DOHH2 (cell line): ENCODE measurements around the gene H6PD.
"Not testable (repeated sequence)": the region's sequence is repeated elsewhere in the genome, so short reads cannot be mapped to it uniquely, and the experiment has no call there.

ENCODE experiments used
- H3F3A ChIP-seq: fragments of 200-600 bp; sonication (generic), shearing (Covaris generic); 2 replicates; pipeline ENCODE4 v1.6.0; 2016; ENCODE audit warnings: antibody characterized with exemption, mild to moderate bottlenecking; ENCODE audit not compliant: control insufficient read depth, insufficient read depth
- H3K27ac ChIP-seq: fragments of 200-600 bp; sonication (generic); 2 replicates; pipeline ENCODE4 v1.5.1; 2014; ENCODE audit warnings: low read depth, mild to moderate bottlenecking, low read length, moderate library complexity
- H3K27me3 ChIP-seq: fragments of 200-600 bp; sonication (generic); 2 replicates; pipeline ENCODE4 v1.6.1; 2014; ENCODE audit warnings: mild to moderate bottlenecking, low read length, mixed read lengths; ENCODE audit not compliant: control insufficient read depth
- H3K36me3 ChIP-seq: fragments of 200-600 bp; sonication (generic); 2 replicates; pipeline ENCODE4 v1.6.1; 2014; ENCODE audit warnings: mild to moderate bottlenecking, low read length, moderate library complexity, mixed read lengths; ENCODE audit not compliant: control insufficient read depth
- H3K4me1 ChIP-seq: fragments of 200-600 bp; sonication (generic); 2 replicates; pipeline ENCODE4 v1.6.1; 2014; ENCODE audit warnings: mild to moderate bottlenecking, low read length, mixed read lengths; ENCODE audit not compliant: control insufficient read depth
- H3K4me2 ChIP-seq: fragments of 200-600 bp; sonication (generic); 2 replicates; pipeline ENCODE4 v1.6.0; 2014; ENCODE audit warnings: mild to moderate bottlenecking, low read length, moderate library complexity
- H3K4me3 ChIP-seq: fragments of 200-600 bp; sonication (generic); 2 replicates; pipeline ENCODE4 v1.5.1; 2014; ENCODE audit warnings: mild to moderate bottlenecking, low read length, mixed read lengths
- H3K79me2 ChIP-seq: fragments of 200-600 bp; sonication (generic); 2 replicates; pipeline ENCODE4 v1.6.1; 2014; ENCODE audit warnings: mild to moderate bottlenecking, low read length, mixed read lengths; ENCODE audit not compliant: control insufficient read depth
- H3K9me2 ChIP-seq: fragments of 200-600 bp; sonication (generic); replicated peaks from 2 replicates; pipeline ENCODE4 v1.6.1; 2014; ENCODE audit warnings: mild to moderate bottlenecking, low read length, mixed read lengths; ENCODE audit not compliant: control insufficient read depth
- H3K9me3 ChIP-seq: fragments of 200-600 bp; sonication (generic); 2 replicates; pipeline ENCODE4 v1.6.1; 2014; ENCODE audit warnings: antibody characterized with exemption, low read length, mixed read lengths; ENCODE audit not compliant: control insufficient read depth, insufficient read depth
- H4K20me1 ChIP-seq: fragments of 200-600 bp; sonication (generic); 2 replicates; pipeline ENCODE4 v1.6.0; 2014; ENCODE audit warnings: low read depth, mild to moderate bottlenecking, antibody characterized with exemption, low read length, moderate library complexity; ENCODE audit not compliant: control insufficient read depth, insufficient read depth
- EZH2phosphoT487 ChIP-seq: fragments of 200-600 bp; sonication (generic); IDR thresholded peaks from 2 replicates; pipeline ENCODE4 v1.6.1; 2017; ENCODE audit warnings: borderline replicate concordance, mild to moderate bottlenecking, antibody characterized with exemption, low read length, moderate library complexity, mixed read lengths
- TF ChIP-seq, protein P1 (sequence below): fragments of 200-600 bp; sonication (generic); IDR thresholded peaks from one replicate; pipeline ENCODE4 v1.5.1; 2014; ENCODE audit warnings: antibody characterized with exemption, mild to moderate bottlenecking, low read depth, low read length; ENCODE audit not compliant: poor library complexity, severe bottlenecking

Gene H6PD

DNA sequence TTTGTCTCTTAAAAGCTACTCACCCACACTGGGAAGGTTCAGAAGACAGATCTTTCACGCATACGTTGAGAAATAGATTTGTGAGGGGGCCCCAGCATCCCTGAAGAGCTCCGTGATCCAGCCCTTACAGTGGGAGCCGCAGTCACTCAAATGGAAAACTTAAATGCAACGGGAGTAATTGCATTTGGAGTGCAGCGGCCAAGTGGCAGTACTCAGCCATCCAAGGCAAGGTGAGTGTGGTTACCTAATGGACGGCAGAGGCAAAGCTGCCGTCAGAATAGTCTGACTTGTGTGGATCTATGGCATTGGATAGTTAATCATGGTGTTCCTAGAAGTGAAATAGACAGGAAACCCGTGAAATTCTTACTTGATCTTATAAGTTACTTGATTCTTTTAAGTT, 63.3 kb downstream of the H6PD start:
- Histone ChIP-seq H3K27me3 (peaks cover 6% of the 10 kb centered on the region), H3K4me1 (peaks cover 26% of the 10 kb centered on the region), H3K4me3 (no peak overlapping the region), H3K9me3 (no peaks in the 10 kb centered on the region), H3K9me2 (no peaks in the 10 kb centered on the region), H3K79me2 (peaks cover 80% of the 10 kb centered on the region), H3K4me2 (no peak overlapping the region), H3K27ac (no peak overlapping the region), H3F3A (no peaks in the 10 kb centered on the region), H4K20me1 (peaks cover 13% of the 10 kb centered on the region), H3K36me3 (no peaks in the 10 kb centered on the region)
- TF ChIP-seq, protein P1, sequence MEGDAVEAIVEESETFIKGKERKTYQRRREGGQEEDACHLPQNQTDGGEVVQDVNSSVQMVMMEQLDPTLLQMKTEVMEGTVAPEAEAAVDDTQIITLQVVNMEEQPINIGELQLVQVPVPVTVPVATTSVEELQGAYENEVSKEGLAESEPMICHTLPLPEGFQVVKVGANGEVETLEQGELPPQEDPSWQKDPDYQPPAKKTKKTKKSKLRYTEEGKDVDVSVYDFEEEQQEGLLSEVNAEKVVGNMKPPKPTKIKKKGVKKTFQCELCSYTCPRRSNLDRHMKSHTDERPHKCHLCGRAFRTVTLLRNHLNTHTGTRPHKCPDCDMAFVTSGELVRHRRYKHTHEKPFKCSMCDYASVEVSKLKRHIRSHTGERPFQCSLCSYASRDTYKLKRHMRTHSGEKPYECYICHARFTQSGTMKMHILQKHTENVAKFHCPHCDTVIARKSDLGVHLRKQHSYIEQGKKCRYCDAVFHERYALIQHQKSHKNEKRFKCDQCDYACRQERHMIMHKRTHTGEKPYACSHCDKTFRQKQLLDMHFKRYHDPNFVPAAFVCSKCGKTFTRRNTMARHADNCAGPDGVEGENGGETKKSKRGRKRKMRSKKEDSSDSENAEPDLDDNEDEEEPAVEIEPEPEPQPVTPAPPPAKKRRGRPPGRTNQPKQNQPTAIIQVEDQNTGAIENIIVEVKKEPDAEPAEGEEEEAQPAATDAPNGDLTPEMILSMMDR = no peak
- no peak for TF ChIP-seq EZH2phosphoT487

DNA sequence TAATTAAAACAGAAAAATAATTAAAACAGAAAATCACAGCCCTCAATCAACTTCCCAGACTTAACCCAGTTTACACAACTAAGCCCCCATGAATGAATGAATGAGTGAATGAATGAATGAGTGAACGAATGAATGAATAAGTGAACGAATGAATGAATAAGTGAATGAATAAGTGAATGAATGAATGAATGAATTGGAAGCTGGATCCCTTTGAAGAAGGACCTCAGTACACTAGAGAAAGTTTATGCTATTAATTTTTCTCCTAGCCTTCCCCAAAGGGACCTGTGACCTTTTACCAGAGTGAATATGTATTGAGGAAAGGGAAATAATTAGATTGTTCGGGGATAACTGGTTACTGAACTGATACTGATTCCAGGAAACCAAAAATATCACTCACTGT, 63.7 kb downstream of the H6PD start:
- H3K9me3 ChIP-seq = no peaks in the 10 kb centered on the region
- H3K4me2 ChIP-seq = no peak overlapping the region
- H3K9me2 ChIP-seq = no peaks in the 10 kb centered on the region
- H3K4me1 ChIP-seq = peaks cover 31% of the 10 kb centered on the region
- peaks cover 6% of the 10 kb centered on the region for H3K27me3 ChIP-seq
- no peaks in the 10 kb centered on the region for H3K36me3 ChIP-seq
- no peak overlapping the region for H3K27ac ChIP-seq
- TF ChIP-seq EZH2phosphoT487 = no peak
- TF ChIP-seq, protein P1 = no peak
- no peaks in the 10 kb centered on the region for H3F3A ChIP-seq
- H3K4me3 ChIP-seq = no peak overlapping the region
- H4K20me1 ChIP-seq = peaks cover 15% of the 10 kb centered on the region
- H3K79me2 ChIP-seq = peaks cover 83% of the 10 kb centered on the region

DNA sequence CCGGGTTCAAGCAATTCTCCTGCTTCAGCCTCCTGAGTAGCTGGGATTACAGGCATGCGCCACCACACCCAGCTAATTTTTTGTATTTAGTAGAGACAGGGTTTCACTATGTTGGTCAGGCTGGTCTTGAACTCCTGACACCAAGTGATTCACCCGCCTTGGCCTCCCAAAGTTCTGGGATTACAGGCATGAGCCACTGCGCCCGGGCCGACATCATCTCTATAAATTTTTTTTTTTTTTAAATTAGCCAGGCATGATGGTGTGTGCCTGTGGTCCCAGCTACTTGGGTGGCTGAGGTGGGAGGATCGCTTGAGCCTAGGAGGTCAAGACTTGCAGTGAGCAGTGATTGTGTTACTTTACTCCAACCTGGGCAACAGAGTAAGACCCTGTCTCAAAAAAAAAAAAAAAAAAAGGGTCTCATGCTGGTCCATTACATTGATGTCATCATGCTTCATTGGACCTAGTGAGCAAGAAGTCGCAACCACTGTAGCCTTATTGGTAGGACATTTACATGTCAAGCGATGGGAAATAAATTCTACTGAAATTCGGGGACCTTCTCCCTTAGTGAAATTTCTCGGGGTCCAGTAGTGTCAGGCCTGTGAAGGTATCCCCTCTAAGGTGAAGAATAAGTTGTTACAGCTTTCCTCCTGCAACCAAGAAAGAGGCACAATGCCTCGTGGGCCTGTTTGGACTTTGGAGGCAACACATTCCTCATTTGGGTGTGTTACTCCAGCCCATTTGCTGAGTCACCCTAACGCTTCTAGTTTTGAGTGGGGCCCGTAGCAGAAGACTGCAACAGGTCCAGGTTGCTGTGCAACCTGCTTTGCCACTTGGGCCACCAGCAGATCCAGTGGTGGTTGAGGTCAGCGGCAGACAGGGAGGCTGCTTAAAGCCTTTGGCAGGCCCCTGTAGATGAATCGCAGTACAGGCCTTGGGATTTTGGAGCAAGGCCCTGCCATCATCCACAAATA, 65.3 kb downstream of the H6PD start:
- H3K27me3 ChIP-seq, H3K9me3 ChIP-seq, H3F3A ChIP-seq, H3K27ac ChIP-seq, H3K4me3 ChIP-seq, H3K4me2 ChIP-seq, H3K9me2 ChIP-seq, H3K36me3 ChIP-seq: not testable (repeated sequence)
- H3K4me1 ChIP-seq = peaks cover 21% of the 10 kb centered on the region
- H3K79me2 ChIP-seq = peaks cover 83% of the 10 kb centered on the region
- peaks cover 12% of the 10 kb centered on the region for H4K20me1 ChIP-seq

DNA sequence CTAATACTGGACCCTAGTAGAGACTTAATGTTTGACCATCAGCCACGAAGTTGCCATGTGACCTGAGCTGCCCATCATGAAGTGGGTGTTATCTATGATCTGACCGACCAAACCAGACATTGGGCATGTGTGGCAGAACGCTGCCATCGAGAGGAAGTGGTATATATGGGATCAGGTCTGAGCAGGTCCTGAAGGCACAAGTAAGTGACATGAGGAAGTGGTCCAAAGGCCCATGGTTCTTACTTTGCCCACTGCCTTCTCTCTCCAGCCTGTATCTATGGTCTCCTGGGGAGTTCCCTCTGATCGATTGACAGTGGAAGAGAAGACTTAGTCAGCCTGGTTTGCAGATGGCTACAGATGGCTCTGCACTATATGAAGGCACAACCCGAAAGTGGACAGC, 66.0 kb downstream of the H6PD start:
- no peak overlapping the region for H3K27ac ChIP-seq
- no peaks in the 10 kb centered on the region for H3F3A ChIP-seq
- H4K20me1 ChIP-seq = peaks cover 12% of the 10 kb centered on the region
- no peak overlapping the region for H3K4me2 ChIP-seq
- H3K9me2 ChIP-seq = no peaks in the 10 kb centered on the region
- H3K4me1 ChIP-seq = peaks cover 18% of the 10 kb centered on the region
- TF ChIP-seq, protein P1 = no peak
- no peak for TF ChIP-seq EZH2phosphoT487
- H3K4me3 ChIP-seq = no peak overlapping the region
- H3K79me2 ChIP-seq = peaks cover 83% of the 10 kb centered on the region
- no peaks in the 10 kb centered on the region for H3K9me3 ChIP-seq
- H3K36me3 ChIP-seq = no peaks in the 10 kb centered on the region
- H3K27me3 ChIP-seq = no peaks in the 10 kb centered on the region
